GM19468 (cell line): Measurements from ENCODE around the gene CEP290.
A peak's percentile ranks its signal among the peaks of the same experiment; 100 is the strongest.
"Not testable (repeated sequence)": the region's sequence is repeated elsewhere in the genome, so short reads cannot be mapped to it uniquely, and the experiment has no call there.

ENCODE experiments used
- ATAC-seq: cut with Tn5 transposase; IDR thresholded peaks from one replicate; pipeline ENCODE4 v1.9.1; 2021; ENCODE audit warnings: mild to moderate bottlenecking, moderate library complexity, moderate number of reproducible peaks; ENCODE audit not compliant: unreplicated experiment; ENCODE audit errors: extremely low read depth

Gene CEP290

GRCh38 chr12:88056571-88056970 lies 85.3 kb downstream of the CEP290 start:
- no peak for ATAC-seq

- ATAC-seq = peak; percentile 59
These were observed 89.2 kb downstream of the CEP290 start for GRCh38 chr12:88052686-88053085.

GRCh38 chr12:88044035-88044434 lies 97.9 kb downstream of the CEP290 start:
- no peak for ATAC-seq

- no peak for ATAC-seq
These were observed 104.1 kb downstream of the CEP290 start for GRCh38 chr12:88037770-88038169.

- ATAC-seq = no peak
These were observed 105.4 kb downstream of the CEP290 start for GRCh38 chr12:88036353-88036965.

- no peak for ATAC-seq
These were observed 106.0 kb downstream of the CEP290 start for GRCh38 chr12:88035907-88036289.

- ATAC-seq = peak; percentile 99
These were observed 106.5 kb downstream of the CEP290 start for GRCh38 chr12:88035271-88035906.

- not testable (repeated sequence) for ATAC-seq
These were observed 110.7 kb downstream of the CEP290 start for GRCh38 chr12:88031161-88031560.

- no peak for ATAC-seq
These were observed 112.7 kb downstream of the CEP290 start, which contains the start of gene C12orf50 for GRCh38 chr12:88029093-88029665. Gene C12orf50 (minus strand): TSS chr12:88029401. CDS start chr12:88026962, 2,439 bp downstream.

- ATAC-seq = no peak
These were observed 115.7 kb downstream of the CEP290 start for GRCh38 chr12:88026196-88026595.

GRCh38 chr12:88017964-88018363 lies 123.9 kb downstream of the CEP290 start:
- ATAC-seq = no peak

- ATAC-seq = no peak
These were observed 126.1 kb downstream of the CEP290 start for GRCh38 chr12:88015825-88016224.

- no peak for ATAC-seq
These were observed 130.1 kb downstream of the CEP290 start for GRCh38 chr12:88011755-88012154.

- ATAC-seq = no peak
These were observed 135.5 kb downstream of the CEP290 start for GRCh38 chr12:88006351-88006750.

- ATAC-seq = no peak
These were observed 140.6 kb downstream of the CEP290 start for GRCh38 chr12:88001327-88001726.
